G401.6 (cell line): ENCODE results near the gene CARD8.
A peak's percentile ranks its signal among the peaks of the same experiment; 100 is the strongest.
"Not testable (repeated sequence)": the region's sequence is repeated elsewhere in the genome, so short reads cannot be mapped to it uniquely, and the experiment has no call there.

Source experiments
- FAIRE-seq: peaks from 2 replicates; lab custom pipeline; 2012; peaks lifted over from hg19 to GRCh38; lab: Jason Lieb, UNC

CARD8 gene, protein sequence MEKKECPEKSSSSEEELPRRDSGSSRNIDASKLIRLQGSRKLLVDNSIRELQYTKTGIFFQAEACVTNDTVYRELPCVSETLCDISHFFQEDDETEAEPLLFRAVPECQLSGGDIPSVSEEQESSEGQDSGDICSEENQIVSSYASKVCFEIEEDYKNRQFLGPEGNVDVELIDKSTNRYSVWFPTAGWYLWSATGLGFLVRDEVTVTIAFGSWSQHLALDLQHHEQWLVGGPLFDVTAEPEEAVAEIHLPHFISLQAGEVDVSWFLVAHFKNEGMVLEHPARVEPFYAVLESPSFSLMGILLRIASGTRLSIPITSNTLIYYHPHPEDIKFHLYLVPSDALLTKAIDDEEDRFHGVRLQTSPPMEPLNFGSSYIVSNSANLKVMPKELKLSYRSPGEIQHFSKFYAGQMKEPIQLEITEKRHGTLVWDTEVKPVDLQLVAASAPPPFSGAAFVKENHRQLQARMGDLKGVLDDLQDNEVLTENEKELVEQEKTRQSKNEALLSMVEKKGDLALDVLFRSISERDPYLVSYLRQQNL

DNA sequence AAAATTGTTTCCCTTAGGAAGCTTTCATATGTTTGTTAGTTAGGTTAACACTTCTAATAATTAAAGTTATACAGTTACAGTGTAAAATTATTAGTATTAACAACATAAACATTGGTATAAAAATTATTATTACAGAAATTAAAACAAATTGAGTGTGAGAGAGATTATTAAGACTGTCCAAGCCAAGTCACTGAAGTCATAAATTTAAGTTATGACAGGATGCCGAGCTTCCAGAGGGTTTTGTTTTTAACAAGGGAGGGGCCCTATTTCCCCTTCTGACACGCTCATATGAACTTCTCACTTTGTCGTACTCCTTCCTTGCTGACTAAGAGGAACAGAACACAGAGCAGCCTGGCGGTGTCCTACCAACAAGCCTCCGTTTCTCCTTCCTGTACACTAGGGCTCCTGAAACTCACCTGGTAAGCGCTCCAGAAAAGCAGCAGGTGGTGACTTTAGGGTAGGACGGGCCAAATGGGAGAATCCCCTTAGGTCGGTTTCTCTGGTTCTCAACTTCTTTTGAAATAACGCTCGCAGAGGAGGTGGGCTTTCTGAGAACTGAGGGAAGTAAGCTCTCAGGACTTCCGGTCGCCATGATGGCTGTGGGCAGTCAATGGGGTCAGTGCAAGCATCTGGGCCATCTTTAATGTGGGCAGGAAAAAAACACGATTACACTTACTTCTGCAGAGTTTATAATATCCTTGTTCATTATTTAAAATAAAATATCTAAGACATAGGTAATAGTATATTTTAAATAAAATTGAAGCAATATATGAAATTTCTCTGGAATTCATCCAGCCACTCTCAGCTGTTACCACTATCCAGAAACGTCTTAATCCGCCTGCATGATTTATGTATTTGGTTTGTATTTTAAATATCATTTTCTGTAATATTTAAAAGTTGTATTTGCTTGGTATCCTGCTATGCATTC is at the start of gene CARD8:
TSS of gene CARD8 (minus strand) at position 537 of the 928 bp plus-strand sequence. CDS start 14,892 bp downstream, outside the sequence.
- peak; percentile 97 for FAIRE-seq

DNA sequence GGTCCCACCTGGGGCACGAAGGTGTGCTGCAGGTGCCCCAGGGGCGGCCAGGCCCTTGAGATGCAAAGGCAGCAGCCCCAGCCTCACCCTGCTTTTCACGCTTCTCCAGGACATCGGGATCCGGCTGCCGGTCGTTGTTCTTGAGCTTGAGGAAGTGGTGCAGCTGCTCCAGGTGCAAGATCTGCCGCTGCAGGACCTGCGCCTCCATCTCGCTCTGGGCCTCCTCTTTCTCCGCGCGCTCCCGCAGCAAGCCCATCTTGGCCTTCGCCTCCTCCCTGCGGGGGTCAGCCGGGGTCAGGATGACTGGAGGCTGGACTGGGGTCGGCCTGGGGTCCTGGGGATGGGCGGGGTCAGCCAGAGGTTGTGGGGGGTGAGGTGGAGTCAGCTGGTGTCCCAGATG is 48.2 kb upstream of the CARD8 start:
- no peak for FAIRE-seq

DNA sequence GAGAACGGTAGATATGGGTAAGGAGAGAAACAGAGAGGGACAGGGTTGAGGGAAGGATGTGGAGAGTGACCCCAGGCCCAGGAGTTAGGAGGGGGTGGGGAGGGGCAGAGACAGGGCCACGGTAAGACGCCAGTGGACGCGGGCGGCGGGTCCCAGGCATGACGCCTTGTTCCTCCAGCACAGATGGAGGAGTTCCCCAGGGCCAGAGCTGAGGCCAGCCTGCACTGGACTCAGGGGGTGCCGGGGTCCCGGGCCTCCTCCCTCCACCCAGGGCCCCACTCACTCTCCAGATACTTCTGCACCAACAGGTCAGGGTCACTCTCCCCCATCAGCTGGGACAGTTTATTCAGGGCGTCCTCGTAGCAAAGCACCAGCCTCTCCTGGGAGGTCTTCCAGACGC is 47.7 kb upstream of the CARD8 start:
- no peak for FAIRE-seq

DNA sequence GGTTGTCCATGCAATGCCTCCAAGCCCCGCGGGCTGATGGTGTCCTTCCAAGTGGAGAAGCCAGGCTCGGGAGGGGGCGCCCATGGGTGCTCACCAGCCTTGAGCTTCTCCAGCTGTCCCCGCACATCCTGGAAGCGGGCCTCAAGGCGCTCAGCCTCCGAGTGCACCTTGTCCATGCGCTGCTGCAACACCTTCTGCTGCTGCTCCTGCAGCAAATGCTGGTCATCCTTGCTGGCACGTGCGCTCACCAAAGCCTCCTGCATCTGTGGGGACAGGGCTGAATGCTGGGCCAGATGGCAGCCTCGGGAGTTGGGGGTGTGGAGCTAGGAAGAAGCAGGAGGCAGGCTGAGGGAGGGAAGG is 46.9 kb upstream of the CARD8 start:
- FAIRE-seq = no peak

DNA sequence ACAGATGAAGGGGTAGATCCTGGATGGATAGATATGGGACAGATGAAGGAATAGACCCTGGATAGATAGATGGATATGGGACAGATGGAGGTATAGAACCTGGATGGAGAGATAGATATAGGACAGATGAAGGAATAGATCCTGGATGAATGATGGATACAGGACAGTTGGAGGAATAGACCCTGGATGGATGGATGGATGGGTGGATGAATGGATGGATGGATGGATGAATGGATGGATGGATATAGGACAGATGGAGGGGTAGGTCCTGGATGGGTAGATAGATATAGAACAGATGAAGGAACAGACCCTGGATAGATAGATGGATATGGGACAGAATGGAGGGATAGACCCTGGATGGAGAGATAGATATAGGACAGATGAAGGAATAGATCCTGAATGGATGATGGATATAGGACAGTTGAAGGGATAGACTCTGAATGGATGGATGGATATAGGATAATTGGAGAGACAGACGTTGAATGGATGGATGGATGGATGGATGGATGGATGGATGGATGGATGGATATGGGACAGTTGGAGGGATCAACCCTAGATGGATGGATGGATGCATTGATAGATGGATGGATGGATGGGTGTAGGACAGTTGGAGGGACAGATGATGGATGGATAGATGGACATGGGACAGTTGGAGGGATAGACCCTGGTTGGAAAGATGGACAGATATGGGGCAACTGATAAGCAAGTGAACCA is 46.3 kb upstream of the CARD8 start:
- no peak for FAIRE-seq

DNA sequence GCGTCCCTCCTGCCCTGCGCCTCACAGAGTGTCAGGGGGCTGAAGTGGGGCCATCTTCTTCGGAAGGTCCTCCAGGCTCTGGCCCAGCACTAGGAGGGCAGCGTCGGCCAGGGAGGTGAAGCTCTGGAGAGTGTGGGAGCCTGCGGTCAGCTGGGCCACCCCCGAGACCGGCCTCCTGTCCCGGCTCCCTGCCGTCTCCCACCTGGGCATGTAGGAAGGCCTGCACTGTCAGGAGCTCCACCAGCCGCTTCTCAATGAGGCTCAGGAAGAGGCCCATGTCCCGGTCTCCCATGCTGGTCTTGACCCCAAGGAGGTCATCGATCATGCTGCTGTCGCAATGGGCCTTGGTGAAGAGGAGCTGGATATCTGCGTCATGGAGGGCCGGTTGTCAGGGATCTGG is 42.3 kb upstream of the CARD8 start:
- no peak for FAIRE-seq

DNA sequence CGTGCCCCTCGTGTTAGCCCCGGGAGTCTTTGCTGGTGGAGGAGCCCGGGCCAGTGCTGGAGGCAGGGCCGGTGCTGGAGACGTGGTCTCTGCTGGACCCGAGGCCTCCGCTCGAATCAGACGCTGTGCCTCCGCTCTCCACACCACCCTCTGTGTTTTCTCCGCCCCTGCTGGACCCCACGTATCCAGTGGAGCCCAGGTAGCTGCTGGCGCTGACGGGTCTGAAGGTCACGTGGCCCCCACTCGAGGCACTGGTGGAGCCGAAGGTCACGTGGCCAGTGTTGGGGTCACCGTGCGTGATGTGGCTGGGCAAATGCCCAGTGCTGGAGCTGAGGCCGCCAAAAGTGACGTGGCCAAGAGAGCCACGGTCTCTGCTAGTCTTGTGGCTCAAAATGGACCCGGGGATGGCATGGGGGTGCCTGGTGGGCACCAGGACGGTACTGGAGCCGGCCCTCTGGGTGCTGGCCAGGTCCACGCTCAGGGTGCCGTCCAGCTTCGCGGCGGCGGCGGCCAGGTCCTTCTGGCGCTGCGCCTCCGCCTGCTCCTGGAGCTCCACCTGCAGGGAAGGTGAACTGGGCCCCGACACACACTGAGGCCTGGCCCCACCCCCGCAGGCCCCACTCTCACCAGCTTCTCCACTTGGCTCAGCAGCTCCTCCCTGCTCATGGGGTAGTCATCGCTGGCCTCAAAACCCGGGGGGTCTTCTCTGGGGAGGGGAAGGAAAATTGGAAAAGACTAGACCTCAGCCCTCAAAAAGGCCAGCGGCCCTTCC is 41.4 kb upstream of the CARD8 start:
- FAIRE-seq = no peak

DNA sequence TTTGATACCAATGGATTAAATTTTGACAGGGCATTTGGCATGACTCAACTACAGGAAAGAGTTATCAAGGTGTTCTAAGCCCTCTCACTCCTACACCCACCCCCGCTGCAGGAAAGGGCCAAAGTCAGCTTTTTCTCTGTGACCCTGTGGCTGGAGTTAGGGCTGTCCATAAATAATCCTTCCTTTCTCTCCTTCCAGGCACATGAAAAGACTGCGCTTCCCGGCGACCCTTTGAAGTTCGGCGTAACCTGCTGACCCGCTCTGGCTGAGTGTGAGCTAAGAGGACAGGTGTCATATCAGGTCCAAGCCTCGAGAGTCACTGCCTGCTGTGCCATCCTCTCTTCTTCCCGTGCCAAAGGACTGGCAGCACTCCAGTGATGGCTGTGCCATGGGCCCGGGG is 39.7 kb upstream of the CARD8 start:
- no peak for FAIRE-seq

DNA sequence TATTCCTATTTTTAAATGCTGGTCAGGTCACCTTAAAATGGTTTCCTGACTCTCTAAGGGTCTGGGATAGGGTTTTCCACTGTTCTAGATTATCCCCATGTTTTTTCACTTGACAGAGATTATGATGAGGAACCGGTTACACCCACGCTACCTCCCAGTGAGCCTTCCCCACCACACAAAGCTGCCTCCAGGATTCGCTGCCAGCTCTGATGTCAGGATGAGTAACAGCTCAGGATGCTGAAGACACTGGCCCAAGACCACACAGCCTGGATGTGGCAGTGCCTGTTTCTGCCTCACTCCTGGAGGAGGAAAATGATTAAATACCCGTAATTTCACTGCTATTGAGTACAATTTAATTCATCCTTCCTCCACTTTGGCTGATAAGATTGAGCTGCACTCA is 37.1 kb upstream of the CARD8 start:
- no peak for FAIRE-seq

DNA sequence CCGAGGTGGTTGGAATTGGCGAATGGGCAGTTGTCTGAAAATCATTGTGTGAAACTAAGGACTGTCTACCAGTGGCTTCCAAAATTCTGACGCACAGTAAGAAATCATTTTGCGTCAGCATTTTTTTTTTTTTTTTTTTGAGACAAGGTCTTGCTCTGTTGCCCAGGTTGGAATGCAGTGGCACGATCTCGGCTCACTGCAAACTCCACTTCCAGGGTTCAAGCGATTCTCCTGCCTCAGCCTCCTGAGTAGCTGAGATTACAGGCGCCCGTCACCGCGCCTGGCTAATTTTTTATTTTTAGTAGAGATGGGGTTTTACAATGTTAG is 35.7 kb upstream of the CARD8 start:
- FAIRE-seq = not testable (repeated sequence)

DNA sequence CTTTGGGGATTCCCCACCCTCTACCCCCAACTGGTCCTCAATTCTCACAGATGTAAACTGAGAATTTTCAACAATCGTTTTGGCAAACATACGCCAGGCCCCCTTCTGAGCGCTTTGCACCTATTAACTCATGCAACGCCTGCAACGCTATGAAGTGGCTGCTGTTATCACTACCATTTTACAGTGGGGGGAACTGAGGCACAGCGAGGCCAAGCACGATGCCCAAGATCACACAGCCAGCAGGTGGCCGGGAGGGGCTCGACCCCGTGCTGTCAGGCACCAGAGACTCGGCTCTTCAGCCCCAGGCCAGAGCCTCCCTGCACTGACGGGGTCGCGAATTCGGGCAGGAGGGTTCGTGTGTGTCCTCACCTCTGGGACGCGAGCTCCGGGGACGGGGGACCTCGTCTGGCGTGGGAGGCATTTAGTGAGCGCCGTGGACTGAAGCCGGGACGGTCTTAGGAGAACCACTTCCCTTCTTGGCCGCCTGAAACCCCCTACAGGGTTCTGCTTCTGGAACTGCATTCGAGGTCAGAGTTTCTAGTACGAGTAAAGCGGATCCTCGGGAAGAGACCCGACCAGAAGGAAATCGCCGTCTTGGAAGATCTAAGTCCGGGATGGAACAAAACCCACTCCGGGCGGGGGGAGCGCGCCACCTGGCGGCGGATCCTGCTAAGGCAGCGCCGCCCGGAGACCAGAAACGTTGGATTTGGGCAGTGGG is 35.2 kb upstream of the CARD8 start:
- FAIRE-seq = peak; percentile 92

DNA sequence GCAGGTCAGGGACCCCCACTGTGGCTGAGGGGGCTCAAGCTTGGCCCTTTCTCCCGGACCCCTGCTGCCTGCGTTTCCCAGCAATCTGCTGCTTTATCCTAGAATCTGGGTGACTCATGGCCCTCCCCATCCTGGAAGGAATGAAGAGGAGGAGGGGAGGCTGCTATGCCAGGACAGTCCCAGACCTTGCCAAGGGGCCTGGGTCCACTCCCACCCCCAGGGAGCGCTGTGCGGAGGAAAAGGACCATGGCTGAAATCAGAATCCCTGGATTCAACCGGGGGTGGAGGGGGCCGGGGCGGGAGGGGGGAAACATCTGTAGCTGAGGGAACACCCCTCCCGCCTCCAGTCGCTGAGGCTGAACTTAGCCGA is 34.7 kb upstream of the CARD8 start:
- FAIRE-seq = no peak

DNA sequence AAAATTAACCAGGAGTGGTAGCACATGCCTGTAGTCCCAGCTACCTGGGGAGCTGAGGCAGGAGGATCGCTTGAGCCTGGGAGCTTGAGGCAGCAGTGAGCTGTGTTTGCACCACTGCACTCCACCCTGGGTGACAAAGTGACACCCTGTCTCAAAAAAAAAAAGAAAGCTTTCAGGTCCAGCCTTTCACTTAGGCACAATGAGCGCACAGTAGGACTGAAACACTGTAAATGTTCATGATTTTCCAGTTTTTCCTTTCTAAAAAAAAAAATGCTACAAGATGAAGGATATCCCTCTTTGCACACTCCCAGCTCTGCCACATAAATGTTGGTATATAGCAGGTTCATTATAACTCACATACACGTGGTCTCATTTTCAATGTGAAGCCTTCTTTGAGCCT is 32.0 kb upstream of the CARD8 start:
- FAIRE-seq = no peak

DNA sequence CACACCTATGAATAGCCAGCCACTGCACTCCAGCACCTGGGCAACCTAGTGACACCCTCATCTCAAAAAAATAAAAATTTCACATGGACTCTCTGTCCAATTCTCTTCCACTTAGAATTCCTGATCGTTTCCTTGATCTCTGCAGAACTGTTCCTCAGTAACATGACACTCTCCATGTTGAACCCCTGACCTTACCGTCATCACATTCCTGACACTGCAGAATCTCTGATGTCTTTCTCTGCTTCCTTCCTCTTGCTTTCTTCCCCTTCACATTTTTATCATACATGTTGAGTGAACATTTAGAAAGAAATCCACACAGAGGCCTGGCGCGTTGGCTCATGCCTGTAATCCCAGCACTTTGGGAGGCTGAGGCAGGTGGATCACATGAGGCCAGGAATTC is 29.2 kb upstream of the CARD8 start:
- FAIRE-seq = no peak

DNA sequence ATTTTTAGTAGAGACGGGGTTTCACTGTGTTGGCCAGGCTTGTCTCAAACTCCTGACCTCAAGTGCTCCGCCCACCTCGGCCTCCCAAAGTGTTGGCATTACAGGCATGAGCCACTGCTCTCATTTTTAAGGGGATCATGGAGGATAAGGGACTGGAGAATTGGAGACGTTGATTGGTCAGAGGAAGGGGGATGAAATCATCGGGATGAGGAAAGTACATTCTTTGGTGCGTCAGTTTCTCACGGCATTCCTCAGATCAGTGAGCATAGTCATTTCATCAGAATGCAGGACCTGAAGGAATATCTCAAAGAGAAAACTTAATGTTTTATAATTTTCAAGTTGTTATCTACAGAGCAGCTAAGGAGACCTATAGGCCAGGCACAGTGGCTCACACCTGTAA is 28.2 kb upstream of the CARD8 start:
- FAIRE-seq = no peak

DNA sequence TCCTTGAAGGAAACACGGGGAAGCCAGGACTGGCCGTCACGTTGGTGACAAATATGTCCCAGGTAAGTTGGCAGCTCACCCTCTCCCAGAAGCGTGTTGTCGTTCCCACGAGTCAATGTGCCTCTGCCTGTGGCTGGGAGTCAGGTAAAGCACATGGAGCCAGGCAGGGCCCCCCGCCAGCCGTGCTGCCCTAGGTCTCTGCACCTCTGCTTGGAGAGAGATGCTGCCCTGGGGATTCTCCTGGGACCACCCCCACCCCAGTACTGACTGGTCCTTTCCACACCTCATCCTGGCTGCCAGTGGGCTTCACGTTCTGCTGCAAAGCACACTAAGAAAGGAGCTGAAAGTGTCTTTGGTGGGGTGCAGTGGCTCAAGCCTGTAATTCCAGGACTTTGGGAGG is 24.0 kb upstream of the CARD8 start:
- FAIRE-seq = no peak

DNA sequence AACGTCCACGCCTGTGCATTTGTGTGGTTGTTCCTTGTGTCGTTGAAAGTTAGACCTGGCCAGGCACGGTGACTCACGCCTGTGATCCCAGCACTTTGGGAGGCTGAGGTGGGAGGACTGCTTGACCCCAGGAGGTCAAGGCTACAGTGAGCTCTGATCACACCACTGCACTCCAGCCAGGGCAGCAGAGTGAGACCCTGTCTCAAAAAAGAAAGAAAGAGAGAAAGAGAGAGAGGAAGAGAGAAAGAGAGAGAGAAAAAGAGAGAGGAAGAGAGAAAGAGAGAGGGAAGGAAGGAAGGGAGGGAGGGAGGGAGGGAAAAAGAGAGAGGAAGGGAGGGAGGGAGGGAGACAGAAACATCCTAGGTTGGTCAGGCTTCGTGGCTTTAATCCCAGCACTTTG is 19.2 kb upstream of the CARD8 start:
- FAIRE-seq = no peak

DNA sequence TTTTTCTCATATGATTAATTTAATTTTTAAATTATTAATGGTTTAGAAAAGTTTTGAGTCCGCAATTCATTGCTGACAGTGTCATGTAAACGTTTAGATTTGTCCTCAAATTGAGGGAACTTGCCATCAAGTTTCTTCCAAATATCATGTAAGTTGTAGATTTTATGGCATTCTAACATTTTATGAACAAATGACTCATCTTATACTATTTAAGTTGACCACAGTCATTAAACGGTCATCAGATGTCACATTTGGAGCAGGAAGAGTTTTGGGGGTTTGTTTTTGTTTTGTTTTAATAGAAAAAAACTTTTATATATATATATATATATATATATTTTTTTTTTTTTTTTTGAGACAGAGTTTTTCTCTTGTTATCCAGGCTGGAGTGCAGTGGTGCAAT is 18.5 kb upstream of the CARD8 start:
- FAIRE-seq = no peak

DNA sequence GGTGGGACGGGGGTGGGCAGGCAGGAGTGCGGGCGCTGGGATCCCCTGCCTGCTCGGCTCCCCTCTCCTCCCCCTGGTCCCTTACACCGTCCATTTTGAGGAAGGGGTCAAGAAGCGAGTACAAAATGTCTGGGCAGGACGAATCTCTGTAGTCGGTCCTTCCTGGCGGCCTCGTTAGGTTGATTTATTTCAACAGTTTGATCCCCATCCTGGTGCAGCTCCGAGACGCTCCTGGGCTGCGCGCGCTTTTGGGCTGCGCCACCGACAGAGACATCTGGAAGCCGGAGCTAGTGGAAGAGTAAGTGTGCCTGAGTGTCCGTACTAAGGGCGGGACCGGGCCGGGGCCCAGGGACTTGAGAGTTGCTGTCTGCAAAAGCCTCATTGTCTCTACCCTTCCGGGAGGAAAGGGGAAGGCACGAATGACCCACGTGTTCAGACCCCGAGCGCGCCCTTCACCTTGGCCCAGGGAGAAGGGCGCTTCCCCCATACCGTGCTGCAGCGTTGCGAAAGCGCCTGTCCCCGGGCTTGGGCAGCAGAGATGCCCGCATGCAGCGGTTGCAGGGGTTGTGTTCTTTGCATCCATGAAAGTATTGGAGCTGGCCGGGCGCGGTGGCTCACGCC is 15.9 kb upstream of the CARD8 start:
- FAIRE-seq = no peak

DNA sequence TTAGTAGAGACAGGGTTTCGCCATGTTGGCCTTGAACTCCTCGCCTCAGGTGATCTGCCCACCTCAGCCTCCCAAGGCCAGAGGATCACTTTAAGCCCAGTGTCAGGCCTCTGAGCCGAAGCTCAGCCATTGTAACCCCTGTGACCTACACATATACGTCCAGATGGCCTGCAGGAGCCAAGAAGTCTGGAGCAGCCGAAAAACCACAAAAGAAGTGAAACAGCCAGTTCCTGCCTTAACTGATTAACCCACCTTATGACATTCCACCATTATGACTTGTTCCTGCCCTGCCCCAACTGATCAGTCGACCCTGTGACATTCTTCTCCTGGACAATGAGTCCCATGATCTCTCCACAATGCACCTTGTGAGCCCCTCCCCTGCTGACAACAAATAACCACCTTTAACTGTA is 13.9 kb upstream of the CARD8 start:
- FAIRE-seq = not testable (repeated sequence)

DNA sequence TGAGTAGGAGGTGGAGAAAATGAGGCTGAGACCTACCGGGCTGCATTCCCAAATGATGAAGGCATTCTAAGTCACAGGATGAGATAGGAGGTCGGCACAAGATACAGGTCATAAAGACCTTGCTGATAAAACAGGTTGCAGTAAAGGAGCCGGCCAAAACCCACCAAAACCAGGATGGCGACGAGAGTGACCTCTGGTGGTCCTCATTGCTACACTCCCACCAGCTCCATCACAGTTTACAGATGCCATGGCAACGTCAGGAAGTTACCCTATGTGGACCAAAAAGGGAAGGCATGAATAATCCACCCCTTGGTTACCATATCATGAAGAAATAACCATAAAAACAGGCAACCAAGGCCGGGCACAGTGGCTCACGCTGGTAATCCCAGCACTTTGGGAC is 9.6 kb upstream of the CARD8 start:
- not testable (repeated sequence) for FAIRE-seq
